ENCODE data around the gene IL2RA.

GRCh38 chr10:6062101-6062771 is at the start of gene IL2RA:
- TF ChIP-seq PATZ1 (CRISPR knock-in tag; IDR thresholded peaks at IDR 0.05; ENCODE audit: borderline replicate concordance) (no peak), ARNTL (CRISPR knock-in tag; IDR thresholded peaks at IDR 0.05; ENCODE audit: borderline replicate concordance, low read depth) (no peak), PPARA (CRISPR knock-in tag; IDR thresholded peaks at IDR 0.05; ENCODE audit: borderline replicate concordance) (no peak), CSDC2 (CRISPR knock-in tag; IDR thresholded peaks at IDR 0.05) (no peak), ZNF8 (CRISPR knock-in tag; IDR thresholded peaks at IDR 0.05) (no peak), POU6F1 (CRISPR knock-in tag; IDR thresholded peaks at IDR 0.05; ENCODE audit: borderline replicate concordance, low read depth) (no peak)

Measured in SK-N-SH treated with all-trans-retinoic acid at 6 μM for 48 hours (cell line).